GM12865 (cell line): ENCODE results near the gene ZSCAN12.

Source experiments
- DNase-seq: peaks from one replicate; pipeline ENCODE4 v3.0.0; 2010; ENCODE audit warnings: low read depth
- H3K4me3 ChIP-seq: 2 replicates; pipeline ENCODE4 v1.5.1; 2011; ENCODE audit warnings: mild to moderate bottlenecking, low read depth, low read length, control low read depth
- CTCF ChIP-seq: IDR thresholded peaks from 2 replicates; pipeline ENCODE4 v1.5.1; 2011; ENCODE audit warnings: low read length, control low read depth, low read depth, inconsistent platforms; ENCODE audit not compliant: insufficient read depth; ENCODE audit errors: missing control alignments

ZSCAN12 gene

GRCh38 chr6:28330041-28330440 lies 69.5 kb downstream of the ZSCAN12 start:
- DNase-seq: no peak
- H3K4me3 ChIP-seq: no peak overlapping the region
- no peak for TF ChIP-seq CTCF
